ENCODE results near the gene KIF26A. TPM values are rescaled to one million over a fixed set of nuclear protein-coding genes. Genes with fewer than 3 reads are reported as not detected.

Gene KIF26A
- polyA plus RNA-seq, 1 donor from 2014 or later = 11.2 TPM

DNA sequence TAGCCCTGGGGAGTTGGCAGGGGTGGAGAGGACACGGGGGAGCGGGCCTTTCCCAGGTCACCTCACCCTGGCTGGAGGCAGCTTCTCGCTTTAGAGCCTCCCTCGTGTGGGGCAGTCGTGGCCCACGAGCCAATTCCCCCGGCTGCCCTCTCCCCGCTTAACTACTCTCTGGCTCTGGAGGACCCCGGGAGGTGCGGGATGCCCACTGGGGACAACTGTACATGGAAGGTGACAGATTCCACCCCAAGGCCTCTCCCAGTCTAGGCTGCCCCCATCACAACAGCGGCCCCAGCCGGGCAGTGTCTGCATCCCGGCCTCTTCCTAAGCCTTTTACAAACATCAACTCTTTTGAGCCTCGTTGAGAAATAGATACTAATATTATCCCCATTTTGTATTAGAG, 78.1 kb downstream of the KIF26A start:
- Histone ChIP-seq H3K36me3 (ENCODE audit: insufficient read depth, low read length) (no peaks in the 10 kb centered on the region), H3K4me2 (ENCODE audit: low read length) (no peak overlapping the region), H3K27me3 (ENCODE audit: insufficient read depth, low read depth, low read length) (no peaks in the 10 kb centered on the region), H3K79me2 (replicated peaks; ENCODE audit: insufficient read depth, low read length) (no peaks in the 10 kb centered on the region), H3F3A (ENCODE audit: insufficient read depth, low read length, poor library complexity, severe bottlenecking) (no peaks in the 10 kb centered on the region), H3K27ac (ENCODE audit: low read length) (no peak overlapping the region), H2AFZ (ENCODE audit: low read depth, low read length) (no peak overlapping the region), H3K9me2 (ENCODE audit: insufficient read depth, low read length) (no peaks in the 10 kb centered on the region), H3K9ac (ENCODE audit: low read length) (no peak overlapping the region), H3K9me3 (ENCODE audit: low read length) (no peaks in the 10 kb centered on the region), H4K20me1 (ENCODE audit: insufficient read depth) (no peaks in the 10 kb centered on the region), H3K4me3 (ENCODE audit: low read length) (no peak overlapping the region)
- TF ChIP-seq RAD21 (conservative IDR thresholded peaks at IDR 0.05) (no peak), SMC3 (conservative IDR thresholded peaks at IDR 0.05; ENCODE audit: poor library complexity) (no peak), EZH2 (IDR thresholded peaks at IDR 0.05; ENCODE audit: borderline replicate concordance, insufficient read depth, low read length, poor library complexity, severe bottlenecking) (no peak), EP300 (conservative IDR thresholded peaks at IDR 0.05; ENCODE audit: poor library complexity, severe bottlenecking) (no peak), POLR2AphosphoS5 (IDR thresholded peaks at IDR 0.05) (no peak), MXI1 (conservative IDR thresholded peaks at IDR 0.05; ENCODE audit: poor library complexity, severe bottlenecking) (no peak), TAF1 (IDR thresholded peaks at IDR 0.05; ENCODE audit: low read depth) (no peak)
- TF ChIP-seq, protein P1, sequence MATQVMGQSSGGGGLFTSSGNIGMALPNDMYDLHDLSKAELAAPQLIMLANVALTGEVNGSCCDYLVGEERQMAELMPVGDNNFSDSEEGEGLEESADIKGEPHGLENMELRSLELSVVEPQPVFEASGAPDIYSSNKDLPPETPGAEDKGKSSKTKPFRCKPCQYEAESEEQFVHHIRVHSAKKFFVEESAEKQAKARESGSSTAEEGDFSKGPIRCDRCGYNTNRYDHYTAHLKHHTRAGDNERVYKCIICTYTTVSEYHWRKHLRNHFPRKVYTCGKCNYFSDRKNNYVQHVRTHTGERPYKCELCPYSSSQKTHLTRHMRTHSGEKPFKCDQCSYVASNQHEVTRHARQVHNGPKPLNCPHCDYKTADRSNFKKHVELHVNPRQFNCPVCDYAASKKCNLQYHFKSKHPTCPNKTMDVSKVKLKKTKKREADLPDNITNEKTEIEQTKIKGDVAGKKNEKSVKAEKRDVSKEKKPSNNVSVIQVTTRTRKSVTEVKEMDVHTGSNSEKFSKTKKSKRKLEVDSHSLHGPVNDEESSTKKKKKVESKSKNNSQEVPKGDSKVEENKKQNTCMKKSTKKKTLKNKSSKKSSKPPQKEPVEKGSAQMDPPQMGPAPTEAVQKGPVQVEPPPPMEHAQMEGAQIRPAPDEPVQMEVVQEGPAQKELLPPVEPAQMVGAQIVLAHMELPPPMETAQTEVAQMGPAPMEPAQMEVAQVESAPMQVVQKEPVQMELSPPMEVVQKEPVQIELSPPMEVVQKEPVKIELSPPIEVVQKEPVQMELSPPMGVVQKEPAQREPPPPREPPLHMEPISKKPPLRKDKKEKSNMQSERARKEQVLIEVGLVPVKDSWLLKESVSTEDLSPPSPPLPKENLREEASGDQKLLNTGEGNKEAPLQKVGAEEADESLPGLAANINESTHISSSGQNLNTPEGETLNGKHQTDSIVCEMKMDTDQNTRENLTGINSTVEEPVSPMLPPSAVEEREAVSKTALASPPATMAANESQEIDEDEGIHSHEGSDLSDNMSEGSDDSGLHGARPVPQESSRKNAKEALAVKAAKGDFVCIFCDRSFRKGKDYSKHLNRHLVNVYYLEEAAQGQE (IDR thresholded peaks at IDR 0.05; ENCODE audit: borderline replicate concordance) = no peak
- TF ChIP-seq, protein P2, sequence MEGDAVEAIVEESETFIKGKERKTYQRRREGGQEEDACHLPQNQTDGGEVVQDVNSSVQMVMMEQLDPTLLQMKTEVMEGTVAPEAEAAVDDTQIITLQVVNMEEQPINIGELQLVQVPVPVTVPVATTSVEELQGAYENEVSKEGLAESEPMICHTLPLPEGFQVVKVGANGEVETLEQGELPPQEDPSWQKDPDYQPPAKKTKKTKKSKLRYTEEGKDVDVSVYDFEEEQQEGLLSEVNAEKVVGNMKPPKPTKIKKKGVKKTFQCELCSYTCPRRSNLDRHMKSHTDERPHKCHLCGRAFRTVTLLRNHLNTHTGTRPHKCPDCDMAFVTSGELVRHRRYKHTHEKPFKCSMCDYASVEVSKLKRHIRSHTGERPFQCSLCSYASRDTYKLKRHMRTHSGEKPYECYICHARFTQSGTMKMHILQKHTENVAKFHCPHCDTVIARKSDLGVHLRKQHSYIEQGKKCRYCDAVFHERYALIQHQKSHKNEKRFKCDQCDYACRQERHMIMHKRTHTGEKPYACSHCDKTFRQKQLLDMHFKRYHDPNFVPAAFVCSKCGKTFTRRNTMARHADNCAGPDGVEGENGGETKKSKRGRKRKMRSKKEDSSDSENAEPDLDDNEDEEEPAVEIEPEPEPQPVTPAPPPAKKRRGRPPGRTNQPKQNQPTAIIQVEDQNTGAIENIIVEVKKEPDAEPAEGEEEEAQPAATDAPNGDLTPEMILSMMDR (IDR thresholded peaks at IDR 0.05; ENCODE audit: poor library complexity, severe bottlenecking) = no peak

DNA sequence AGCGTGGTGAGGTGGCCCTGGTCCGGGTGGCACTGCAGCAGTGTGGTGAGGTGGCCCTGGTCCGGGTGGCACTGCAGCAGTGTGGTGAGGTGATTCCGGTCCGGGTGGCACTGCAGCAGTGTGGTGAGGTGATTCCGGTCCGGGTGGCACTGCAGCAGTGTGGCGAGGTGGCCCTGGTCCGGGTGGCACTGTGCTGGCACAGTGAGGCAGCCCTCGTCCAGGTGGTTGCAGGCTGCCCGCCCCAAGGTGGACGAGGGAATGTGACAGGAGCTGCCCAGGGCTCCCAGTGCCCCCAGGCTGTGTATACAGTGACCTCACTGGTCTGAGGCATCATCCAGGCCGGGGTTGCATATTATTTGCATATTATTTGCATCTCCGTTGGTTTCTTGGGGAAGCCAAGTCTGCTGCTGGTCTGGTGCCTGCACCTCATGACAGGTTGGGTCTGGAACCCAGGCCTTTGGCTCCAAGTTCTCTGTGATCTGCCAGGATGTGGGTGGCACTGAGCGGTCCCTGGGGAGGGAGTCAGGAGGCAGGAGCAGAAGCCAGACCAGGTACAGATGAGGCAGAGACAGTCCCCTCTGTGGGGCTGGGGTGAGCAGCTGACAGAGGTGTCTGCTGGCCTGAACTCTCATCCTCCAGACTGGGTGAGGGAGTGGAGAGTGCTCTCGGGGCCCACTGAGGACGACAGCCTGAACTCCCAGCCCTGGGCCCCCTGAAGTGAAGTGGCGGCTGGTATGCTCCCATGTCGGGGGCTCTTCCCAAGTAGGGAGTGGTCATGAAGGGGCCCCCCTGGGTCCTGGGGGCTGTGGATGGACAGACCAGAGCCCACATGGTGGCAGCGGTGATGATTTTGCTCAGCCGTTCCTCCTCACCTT, 79.3 kb downstream of the KIF26A start:
- Histone ChIP-seq H3K9me2 (ENCODE audit: insufficient read depth, low read length) (no peaks in the 10 kb centered on the region), H3K27ac (ENCODE audit: low read length) (no peak overlapping the region), H3K4me3 (ENCODE audit: low read length) (no peak overlapping the region), H3F3A (ENCODE audit: insufficient read depth, low read length, poor library complexity, severe bottlenecking) (no peaks in the 10 kb centered on the region), H3K9me3 (ENCODE audit: low read length) (no peaks in the 10 kb centered on the region), H3K27me3 (ENCODE audit: insufficient read depth, low read depth, low read length) (no peaks in the 10 kb centered on the region), H3K4me2 (ENCODE audit: low read length) (no peak overlapping the region), H3K9ac (ENCODE audit: low read length) (no peak overlapping the region), H4K20me1 (ENCODE audit: insufficient read depth) (no peaks in the 10 kb centered on the region), H3K36me3 (ENCODE audit: insufficient read depth, low read length) (no peaks in the 10 kb centered on the region), H2AFZ (ENCODE audit: low read depth, low read length) (no peak overlapping the region), H3K79me2 (replicated peaks; ENCODE audit: insufficient read depth, low read length) (no peaks in the 10 kb centered on the region)
- TF ChIP-seq POLR2AphosphoS5 (IDR thresholded peaks at IDR 0.05) (no peak), MXI1 (conservative IDR thresholded peaks at IDR 0.05; ENCODE audit: poor library complexity, severe bottlenecking) (no peak), EP300 (conservative IDR thresholded peaks at IDR 0.05; ENCODE audit: poor library complexity, severe bottlenecking) (no peak), TAF1 (IDR thresholded peaks at IDR 0.05; ENCODE audit: low read depth) (no peak), RAD21 (conservative IDR thresholded peaks at IDR 0.05) (no peak)
